ENCODE measurements around the gene NID1. TPM values are rescaled to one million over a fixed set of nuclear protein-coding genes. Genes with fewer than 3 reads are reported as not detected.
"Not testable (repeated sequence)": the region's sequence is repeated elsewhere in the genome, so short reads cannot be mapped to it uniquely, and the experiment has no call there.

NID1 gene
- total RNA-seq, 2 donors from 2014 or later = 95.1 to 112 TPM

DNA sequence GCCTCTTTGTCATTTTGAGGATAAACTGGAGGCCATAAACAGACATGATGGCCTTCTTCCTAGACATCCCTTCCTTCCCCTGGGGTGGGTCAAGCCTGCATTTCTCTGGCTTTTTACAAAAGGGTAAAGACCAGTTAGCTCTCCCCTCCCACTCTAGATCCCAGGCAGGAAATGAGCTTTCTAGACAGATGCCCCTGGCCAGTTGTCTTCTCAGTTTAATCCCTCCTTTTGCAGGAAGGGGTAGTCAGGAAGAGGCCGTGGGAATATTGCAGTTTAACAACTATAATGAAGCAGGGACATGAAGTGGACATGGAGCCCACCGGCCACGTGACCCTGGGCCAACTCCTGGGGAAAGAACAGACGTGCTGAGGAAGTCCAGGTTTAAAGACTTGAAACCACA is 85.7 kb downstream of the NID1 start:
- peaks cover 0 to 10% of the 10 kb centered on the region in 2 donors for H3K9me3 ChIP-seq
- TF ChIP-seq, protein P1, sequence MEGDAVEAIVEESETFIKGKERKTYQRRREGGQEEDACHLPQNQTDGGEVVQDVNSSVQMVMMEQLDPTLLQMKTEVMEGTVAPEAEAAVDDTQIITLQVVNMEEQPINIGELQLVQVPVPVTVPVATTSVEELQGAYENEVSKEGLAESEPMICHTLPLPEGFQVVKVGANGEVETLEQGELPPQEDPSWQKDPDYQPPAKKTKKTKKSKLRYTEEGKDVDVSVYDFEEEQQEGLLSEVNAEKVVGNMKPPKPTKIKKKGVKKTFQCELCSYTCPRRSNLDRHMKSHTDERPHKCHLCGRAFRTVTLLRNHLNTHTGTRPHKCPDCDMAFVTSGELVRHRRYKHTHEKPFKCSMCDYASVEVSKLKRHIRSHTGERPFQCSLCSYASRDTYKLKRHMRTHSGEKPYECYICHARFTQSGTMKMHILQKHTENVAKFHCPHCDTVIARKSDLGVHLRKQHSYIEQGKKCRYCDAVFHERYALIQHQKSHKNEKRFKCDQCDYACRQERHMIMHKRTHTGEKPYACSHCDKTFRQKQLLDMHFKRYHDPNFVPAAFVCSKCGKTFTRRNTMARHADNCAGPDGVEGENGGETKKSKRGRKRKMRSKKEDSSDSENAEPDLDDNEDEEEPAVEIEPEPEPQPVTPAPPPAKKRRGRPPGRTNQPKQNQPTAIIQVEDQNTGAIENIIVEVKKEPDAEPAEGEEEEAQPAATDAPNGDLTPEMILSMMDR (IDR thresholded peaks at IDR 0.05) = no peak
- H3K27me3 ChIP-seq = no peaks in the 10 kb centered on the region
- peaks cover 95% of the 10 kb centered on the region for H3K36me3 ChIP-seq
- H3K4me3 ChIP-seq = no peak overlapping the region
- DNase-seq (ENCODE audit: low spot score) = no peak
- H3K4me1 ChIP-seq = peaks cover 0 to 17% of the 10 kb centered on the region in 2 donors
- no peak overlapping the region for H3K27ac ChIP-seq

DNA sequence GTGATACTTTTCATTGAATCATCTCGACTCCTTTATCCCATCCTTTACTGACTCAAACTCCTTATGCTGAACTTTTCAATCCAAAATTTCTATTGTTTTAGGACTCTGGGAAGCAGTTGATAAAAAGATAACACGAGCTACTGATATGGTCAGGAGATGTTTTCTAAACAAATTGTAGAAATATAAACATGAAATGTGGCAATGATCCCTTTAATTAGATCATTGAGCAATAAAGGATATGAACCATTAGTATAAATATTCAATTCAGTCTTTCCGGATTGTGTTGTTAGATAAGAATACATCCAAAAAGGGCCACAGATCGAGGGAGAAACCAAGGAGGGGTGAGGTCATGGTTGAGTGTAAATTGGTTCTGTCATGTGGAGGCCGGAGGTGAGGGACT is 88.4 kb downstream of the NID1 start:
- TF ChIP-seq, protein P1 (IDR thresholded peaks at IDR 0.05) = no peak
- no peak for DNase-seq (ENCODE audit: low spot score)
- Histone ChIP-seq H3K27me3 (no peaks in the 10 kb centered on the region), H3K4me1 (peaks cover 0 to 17% of the 10 kb centered on the region in 2 donors), H3K4me3 (no peak overlapping the region), H3K36me3 (peaks cover 68% of the 10 kb centered on the region), H3K9me3 (peaks cover 0 to 10% of the 10 kb centered on the region in 2 donors), H3K27ac (no peak overlapping the region)

DNA sequence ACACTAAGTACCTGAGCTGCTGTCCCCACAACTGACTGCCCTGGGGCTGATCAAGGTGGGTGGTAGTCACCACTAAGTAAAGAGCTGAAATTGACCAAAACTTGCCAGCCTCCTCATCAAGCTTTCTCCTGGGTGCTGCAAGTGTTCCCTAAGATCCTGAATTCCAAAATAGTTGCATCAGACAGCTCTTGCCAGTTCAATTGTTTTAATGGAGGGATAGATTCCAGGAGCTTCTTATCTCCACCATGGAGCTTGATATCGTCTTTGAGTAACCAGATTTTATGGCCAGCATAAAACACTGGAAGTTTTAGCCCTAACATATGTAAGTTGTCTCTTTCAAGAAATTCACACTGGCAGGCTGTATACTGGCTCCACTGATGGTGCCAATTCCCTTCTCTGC is 90.3 kb downstream of the NID1 start:
- TF ChIP-seq, protein P1 (IDR thresholded peaks at IDR 0.05) = no peak
- Histone ChIP-seq H3K9me3 (peaks cover 0 to 10% of the 10 kb centered on the region in 2 donors), H3K4me1 (peaks cover 0 to 22% of the 10 kb centered on the region in 2 donors), H3K4me3 (no peak overlapping the region), H3K27ac (peak overlapping the region; percentile 2 to 32), H3K36me3 (peaks cover 50% of the 10 kb centered on the region), H3K27me3 (no peaks in the 10 kb centered on the region)
- no peak for DNase-seq (ENCODE audit: low spot score)

DNA sequence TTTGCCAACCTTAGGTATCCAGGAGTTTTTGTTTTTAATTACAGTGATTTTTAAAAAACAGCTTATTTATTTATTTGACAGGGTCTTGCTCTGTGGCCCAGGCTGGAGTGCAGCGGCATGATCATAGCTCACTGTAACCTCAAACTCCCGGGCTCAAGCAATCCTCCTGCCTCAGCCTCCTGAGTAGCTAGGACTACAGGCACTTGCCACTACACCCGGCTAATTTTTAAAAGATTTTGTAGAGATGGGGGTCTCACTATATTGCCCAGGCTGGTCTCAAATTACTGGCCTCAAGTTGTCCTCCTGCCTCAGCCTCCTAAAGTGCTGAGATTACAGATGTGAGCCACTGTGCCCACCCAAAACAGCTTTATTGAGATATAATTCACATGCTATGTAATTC is 92.2 kb downstream of the NID1 start:
- H3K27me3 ChIP-seq; DNase-seq (ENCODE audit: low spot score); H3K9me3 ChIP-seq: not testable (repeated sequence)
- peaks cover 0 to 22% of the 10 kb centered on the region in 2 donors for H3K4me1 ChIP-seq
- H3K27ac ChIP-seq = peak overlapping the region; percentile 89 to 93
- peaks cover 30% of the 10 kb centered on the region for H3K36me3 ChIP-seq
- H3K4me3 ChIP-seq = peak overlapping the region in 1 of 2 donors; percentile 46

DNA sequence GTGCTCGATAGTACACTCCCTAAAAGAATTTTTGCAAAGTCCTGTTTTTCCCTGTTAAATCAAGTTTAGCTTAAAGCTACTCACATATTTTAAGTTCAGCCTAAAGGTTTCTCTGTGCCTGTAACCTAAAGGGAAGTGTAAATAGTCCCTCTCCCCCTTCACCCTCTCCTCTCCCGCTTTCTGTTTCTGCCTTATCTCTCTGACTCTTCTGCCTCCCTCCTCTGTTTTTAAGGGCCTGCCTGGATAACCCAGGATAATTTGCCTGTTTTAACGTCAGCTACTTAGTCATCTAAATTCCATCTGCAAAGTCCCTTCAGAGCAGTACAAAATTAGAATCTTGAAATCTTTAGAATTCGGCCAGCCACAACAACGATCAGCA is 92.6 kb downstream of the NID1 start:
- no peak for DNase-seq (ENCODE audit: low spot score)
- TF ChIP-seq, protein P1 (IDR thresholded peaks at IDR 0.05) = no peak
- Histone ChIP-seq H3K27me3 (no peaks in the 10 kb centered on the region), H3K4me1 (peaks cover 0 to 22% of the 10 kb centered on the region in 2 donors), H3K9me3 (peaks cover 0 to 3% of the 10 kb centered on the region in 2 donors), H3K4me3 (peak overlapping the region; percentile 24 to 46), H3K36me3 (peaks cover 26% of the 10 kb centered on the region), H3K27ac (peak overlapping the region; percentile 89 to 93)

DNA sequence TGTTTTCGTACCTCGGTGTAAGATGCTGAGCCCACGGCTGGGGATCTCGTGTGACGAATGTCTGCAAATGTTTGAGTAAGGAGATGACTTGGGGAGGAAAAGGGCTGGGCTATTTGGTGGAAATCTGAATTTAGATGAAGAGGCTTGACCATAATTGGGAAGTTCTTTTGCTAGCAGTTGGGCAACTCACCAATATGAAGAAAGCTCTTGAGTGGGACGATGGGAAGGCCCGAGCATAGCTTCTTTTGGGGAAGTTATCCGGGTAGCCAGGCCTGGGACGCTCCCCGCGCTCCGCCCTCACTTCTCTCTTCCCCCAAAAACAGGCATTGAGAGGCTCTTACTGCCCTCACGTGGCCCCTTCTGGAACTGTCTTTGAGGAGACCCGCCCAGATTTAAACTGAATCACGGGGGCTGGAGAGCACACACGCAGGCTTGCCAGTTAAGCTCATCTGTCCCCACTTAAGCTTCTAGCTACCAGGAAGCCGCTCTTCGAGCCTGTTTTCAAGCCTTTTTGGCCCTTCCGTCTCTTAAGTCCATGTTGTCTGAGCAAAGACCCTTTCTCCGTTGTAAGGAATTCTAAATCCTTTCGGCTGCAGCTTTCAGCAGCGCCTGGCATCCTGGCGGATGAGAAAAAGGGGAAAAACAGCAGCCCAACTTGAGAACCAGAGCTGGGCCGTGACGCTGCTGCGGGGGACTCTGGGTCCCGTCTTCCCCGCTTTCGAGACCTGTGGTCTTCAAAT is 93.1 kb downstream of the NID1 start:
- Histone ChIP-seq H3K27ac (peak overlapping the region; percentile 89 to 93), H3K9me3 (no peaks in the 10 kb centered on the region), H3K4me1 (peaks cover 0 to 22% of the 10 kb centered on the region in 2 donors), H3K36me3 (peaks cover 21% of the 10 kb centered on the region), H3K4me3 (peak overlapping the region; percentile 24 to 46), H3K27me3 (no peaks in the 10 kb centered on the region)
- TF ChIP-seq, protein P1 (IDR thresholded peaks at IDR 0.05) = peak; percentile 50 to 88
- DNase-seq (ENCODE audit: low spot score) = peak; percentile 97

Measured in right atrium auricular region (tissue), 2 donors.